Stimulated activated CD4-positive, alpha-beta T cell treated with anti-CD3 and anti-CD28 coated beads, Interleukin-4, amount 100 ng/mL, for 24 hours (primary cell): Measurements from ENCODE around the gene MCCC1.

Experiments used
- DNase-seq: peaks from one replicate; pipeline ENCODE4 v3.0.0-alpha.2; 2020

MCCC1 gene

DNA sequence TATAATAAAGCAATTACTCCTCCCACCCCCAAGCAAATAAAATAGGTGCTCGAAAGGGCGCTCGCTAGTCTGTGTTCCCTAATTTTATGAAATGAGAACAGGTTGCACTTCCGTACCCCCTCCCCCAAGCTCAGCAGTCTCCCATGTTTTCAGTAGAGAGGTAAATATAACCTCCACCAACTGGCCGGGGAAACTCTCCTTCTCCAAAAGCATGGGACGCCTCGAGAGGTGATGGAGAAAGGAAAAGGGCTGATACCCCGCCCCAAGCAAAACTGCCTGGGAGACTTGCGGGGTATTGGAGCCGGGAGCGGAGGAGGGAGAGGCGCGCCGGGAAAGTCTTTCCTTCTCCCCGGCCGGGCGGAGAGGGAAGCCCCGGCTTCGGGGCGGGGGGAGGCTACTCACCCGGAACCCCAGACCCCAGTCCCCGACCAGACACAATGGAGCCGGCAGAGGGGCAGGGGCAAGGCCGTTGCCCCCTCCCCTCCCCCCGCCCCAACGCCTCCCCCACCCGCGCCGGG lies 119.6 kb downstream of the MCCC1 start:
- DNase-seq = peak; percentile 19

DNA sequence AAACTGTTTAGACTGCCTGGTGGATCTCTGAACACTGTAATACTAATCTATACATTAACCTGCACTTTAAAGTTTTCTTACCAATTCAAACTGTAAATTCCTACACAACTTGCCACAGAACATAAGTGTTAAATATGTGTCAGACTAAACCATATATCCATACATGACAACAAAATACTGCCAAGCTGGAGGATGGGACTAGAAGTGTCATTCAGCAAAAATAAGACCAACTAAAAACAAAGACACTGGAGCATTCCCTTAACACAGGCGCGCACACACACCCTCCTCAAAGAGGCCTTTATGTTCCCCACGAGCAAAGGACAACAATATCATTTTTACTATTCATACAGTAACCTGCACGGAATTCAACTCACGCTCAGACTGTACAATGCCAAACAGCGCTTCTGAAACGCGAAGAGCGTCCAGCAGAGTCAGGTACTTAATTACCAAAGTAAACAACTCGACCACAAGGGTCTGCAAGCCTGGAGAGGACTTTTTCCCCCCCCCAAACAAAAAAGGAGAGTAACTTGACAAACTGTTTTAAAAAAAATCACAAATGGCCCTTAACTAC lies 120.1 kb downstream of the MCCC1 start:
- no peak for DNase-seq

DNA sequence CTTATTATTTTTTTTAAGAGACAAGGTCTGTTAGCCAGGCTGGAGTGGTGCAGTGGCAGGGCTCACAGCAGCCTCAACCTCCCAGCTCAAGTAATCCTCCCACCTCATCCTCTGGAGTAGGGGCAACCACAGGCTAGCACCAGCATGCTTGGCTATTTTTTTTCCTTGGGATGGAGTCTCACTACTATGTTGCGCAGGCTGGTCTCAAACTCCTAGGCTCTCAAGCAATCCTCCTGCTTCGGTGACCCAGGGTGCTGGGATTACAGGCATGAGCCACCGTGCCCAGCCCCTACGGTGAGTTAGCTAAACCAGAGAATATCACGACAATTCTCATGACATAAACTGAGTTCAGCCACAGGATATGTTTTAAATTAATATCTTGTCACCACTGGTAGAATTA lies 120.9 kb downstream of the MCCC1 start:
- no peak for DNase-seq

DNA sequence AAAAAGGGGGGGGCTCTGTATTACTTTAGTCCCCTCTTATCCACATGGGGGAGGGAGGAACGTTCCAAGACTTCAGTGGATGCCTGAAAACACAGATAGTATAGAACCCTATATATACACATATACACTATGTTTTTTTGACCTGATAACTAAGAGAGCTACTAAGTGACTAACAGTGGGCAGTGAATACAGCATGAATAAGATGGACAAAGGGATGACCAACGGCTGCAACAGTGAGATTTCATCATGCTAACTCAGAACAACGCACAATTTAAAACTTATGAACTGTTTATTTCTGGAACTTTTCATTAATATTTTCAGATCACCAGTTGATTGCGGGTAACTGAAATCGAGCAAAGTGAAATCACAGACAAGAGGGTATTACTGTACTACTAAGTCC lies 126.2 kb downstream of the MCCC1 start:
- no peak for DNase-seq

DNA sequence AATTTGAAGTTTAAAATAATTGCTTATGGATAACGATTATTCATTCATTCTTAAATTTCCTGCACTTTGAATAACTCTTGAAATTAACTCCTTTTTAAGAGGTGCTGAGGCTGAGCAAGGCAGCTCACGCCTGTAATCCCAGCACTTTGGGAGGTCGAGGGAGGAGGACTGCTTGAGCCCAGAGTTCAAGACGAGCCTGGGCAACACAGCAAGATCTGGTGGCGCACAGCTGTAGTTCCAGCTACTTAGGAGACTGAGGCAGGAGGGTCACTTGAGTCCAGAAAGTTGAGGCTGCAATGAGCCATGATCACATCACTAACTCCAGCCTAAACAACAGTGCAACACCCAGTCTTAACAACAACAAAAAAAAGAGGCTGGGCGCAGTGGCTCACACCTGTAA lies 126.9 kb downstream of the MCCC1 start:
- no peak for DNase-seq

DNA sequence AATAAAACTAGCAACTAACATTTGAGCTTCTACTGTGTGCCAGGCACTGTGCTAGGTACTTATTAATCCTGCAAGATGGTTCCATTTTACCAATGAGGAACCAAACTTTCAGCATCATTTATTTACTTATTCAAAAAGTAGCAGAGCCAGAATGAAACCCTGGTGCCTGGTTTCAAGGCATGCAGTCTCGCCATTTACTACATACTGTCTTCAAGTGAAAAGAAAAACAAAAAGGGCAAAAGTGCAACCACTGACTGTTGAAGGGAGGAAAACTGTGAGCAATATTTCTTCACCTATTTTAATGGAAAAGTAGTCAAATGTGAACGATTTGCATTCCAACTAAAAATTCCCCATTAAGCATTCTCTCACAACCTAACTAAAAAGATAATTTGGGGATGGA lies 127.7 kb downstream of the MCCC1 start:
- no peak for DNase-seq

DNA sequence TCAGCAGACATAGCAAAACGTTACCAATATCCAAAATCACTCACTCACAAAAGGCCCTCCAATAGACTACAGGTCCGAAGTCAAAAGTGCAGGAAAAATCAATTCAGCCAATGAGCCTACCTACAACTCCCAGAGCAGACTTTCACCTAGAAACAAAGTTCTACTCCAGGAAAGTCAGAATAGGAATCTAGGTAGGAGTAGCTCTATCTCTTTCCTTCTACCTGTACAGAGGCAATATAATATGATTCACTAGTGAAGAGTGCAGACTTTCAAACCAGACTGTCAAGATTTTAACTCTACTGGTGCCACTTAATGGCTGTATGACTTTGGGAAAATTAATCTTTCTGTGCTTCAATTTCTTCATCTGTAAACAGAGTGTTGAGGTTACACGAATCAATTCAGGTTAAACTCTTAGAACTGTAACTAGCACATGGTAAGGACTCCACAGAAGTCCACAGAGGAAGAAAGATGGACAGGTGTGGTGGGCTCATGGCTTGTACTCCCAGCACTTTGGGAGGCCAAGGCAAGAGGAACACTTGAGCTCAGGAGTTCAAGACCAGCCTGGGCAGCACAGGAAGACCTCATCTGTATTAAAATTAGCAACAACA lies 128.4 kb downstream of the MCCC1 start:
- DNase-seq = no peak

DNA sequence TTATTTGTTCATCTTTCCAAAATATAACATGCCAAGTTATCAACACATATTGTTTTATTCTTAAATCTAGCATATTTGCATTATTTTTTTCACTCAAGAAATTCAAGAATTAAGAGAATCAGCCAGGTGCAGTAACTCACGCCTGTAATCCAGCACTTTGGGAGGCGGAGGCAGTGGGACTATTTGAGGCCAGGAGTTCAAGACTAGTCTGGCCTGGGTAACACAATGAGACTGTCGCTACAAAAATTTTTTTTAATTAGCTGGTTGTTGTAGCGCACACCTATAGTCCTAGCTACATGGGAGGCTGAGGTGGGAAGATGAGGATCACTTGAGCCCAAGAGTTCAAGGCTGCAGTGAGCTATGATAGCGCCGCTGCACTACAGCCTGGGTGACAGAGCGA lies 129.4 kb downstream of the MCCC1 start:
- DNase-seq = no peak

DNA sequence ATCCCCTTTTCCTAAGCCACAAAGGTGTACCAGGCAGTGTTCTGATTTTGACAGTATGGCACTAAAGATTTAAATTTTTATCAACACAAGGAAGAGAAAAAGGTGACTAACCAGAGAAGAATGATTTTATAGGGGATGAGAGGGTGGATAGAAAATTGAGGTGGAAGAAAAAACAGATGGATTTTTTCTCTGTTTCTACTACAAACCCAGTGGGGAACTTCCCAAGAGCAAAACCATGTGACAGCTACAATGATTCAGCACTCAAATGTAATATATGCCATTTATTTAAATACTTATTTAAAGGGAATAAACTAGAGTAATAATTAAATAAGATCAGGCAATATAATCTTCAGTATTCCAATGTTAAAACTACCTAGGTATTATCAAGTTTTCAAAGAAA lies 130.0 kb downstream of the MCCC1 start:
- no peak for DNase-seq

DNA sequence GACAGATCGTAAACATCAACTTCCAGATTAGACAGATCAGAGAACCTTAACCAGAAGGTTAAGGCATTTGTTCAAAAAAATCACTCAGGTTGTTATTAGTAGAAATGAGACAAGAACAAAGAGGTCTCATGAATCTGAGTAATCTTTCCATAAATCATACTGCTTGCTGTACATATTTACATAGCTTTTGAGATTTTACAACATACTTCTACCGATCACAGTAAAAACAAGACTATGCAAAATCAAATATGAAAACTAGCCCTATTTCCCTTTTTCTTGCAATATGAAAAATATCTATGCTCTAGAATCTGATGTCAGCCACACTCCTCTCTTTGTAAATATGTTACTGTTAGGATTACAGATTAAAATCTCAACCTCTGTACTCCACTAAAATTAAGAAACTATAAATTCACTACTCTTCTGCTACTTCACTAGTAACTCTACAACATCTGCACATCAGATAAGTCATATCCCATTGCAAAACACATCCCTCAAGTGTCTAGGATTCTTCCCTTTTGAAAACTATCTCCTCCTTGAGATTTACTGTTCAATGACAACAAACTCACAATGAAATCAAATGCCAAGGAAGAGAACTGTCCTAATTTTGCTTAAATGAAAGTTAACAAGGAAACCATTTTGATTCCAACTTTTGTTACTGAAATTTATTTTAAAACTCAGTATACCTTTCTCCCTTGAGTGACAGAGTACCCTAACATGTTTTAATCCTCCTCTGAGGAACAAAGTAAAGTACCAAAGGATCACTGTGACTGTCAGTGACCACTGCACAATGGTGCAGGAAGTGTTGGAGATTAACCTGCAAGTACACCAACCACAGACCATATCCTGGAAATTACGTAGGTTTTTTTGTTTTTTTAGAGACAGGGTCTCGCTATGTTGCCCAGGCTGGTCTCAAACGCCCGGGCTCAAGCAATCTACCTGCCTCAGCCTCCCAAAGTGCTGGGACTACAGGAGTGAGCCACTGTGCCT lies 131.8 kb downstream of the MCCC1 start:
- DNase-seq = no peak

DNA sequence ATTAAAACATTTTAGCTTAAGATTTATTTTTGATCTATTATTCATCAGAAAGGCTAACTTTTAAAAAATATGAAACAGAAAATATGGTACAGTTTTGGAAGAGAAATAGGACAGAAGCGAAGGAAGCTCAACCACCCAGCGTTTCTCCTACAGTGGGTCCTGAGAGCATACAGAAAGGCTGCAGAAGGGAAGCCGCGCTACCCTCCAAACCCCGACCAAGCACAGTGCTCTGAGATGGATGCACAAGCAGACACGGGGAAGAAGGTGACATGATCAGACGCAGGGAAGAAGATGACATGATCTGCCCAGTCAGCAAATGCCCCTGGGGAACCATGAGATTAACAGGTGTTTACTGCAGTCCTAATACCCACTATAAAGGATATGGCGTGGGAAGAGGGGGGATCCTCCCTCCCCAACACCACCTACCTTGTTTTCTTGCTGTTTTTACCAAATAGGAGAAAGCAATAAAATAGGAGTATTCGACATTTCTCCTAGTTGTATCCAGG lies 133.4 kb downstream of the MCCC1 start:
- no peak for DNase-seq
